ENCODE data around the gene SYT8. TPM values are rescaled to one million over a fixed set of nuclear protein-coding genes. Genes with fewer than 3 reads are reported as not detected.

The SYT8 gene
- total RNA-seq, 1 experiment from 2014 or later, result 1.0 TPM

DNA sequence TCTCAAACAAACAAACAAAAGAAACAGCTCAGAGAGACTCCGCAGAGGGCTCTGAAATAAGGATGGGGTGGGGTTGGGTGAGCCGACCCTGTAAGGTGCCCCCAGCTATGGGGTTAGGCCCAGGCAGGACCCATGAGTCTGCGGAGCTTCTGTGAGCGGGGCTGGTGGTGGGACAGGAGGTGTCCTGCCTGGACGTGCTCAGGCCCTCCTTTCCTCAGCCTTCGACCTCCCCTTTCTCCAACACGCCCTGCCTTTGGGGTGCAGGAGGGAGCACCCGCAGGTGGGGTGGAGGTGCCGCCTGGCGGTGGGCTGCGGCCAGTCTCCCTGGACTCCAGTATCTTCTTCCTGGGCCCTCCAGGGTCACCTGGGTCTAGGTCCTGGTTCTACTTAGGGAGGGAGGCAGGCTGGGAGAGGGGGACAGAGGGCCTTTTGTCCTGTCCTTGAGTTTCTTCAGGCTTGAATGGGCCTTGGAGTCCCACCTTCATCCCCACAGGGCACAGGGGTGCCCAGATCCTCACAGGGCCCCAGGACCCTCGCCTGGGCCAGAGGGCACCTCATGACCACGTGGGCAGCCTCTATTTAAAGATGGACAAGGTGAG lies 44.7 kb downstream of the SYT8 start:
- DNase-seq (ENCODE audit: low read depth, low spot score) (no peak), ATAC-seq (no peak)
- H3K36me3 ChIP-seq (ENCODE audit: control insufficient read depth in 1 of 2, insufficient read depth in 2 of 2, low read length in 2 of 2), result no peaks in the 10 kb centered on the region
- H3K4me2 ChIP-seq (ENCODE audit: low read length), result no peak overlapping the region
- no peaks in the 10 kb centered on the region for H3K9me3 ChIP-seq (ENCODE audit: control insufficient read depth in 1 of 2, insufficient read depth in 1 of 2, low read depth in 1 of 2, low read length in 2 of 2)
- no TSS peak for BruUV-seq (replicated peaks)
- intact Hi-C loops (cut with micrococcal nuclease), result no loop called here
- H3K27ac ChIP-seq (ENCODE audit: low read depth, low read length), result no peak overlapping the region
- H3K9me2 ChIP-seq (ENCODE audit: insufficient read depth), result no peaks in the 10 kb centered on the region
- H3K27me3 ChIP-seq (ENCODE audit: insufficient read depth, low read length), result no peaks in the 10 kb centered on the region
- H3K4me3 ChIP-seq (replicated peaks in 1 of 2; ENCODE audit: low read depth in 1 of 2, low read length in 2 of 2), result no peak overlapping the region
- no peak overlapping the region for H3K9ac ChIP-seq (ENCODE audit: low read length)
- ChIA-PET CTCF (no interaction called here), RAD21 (ENCODE audit: low non-redundant PET in 1 of 2, low total read pairs in 2 of 2, uncharacterized antibody in 2 of 2, unreplicated experiment in 2 of 2) (no interaction called here), POLR2A (no interaction called here)
- H4K20me1 ChIP-seq (ENCODE audit: insufficient read depth), result no peaks in the 10 kb centered on the region
- H2AFZ ChIP-seq (ENCODE audit: low read depth, low read length, poor library complexity, severe bottlenecking), result no peak overlapping the region
- H3K4me1 ChIP-seq (ENCODE audit: control insufficient read depth in 1 of 2, insufficient read depth in 2 of 2, low read length in 2 of 2), result peaks cover 0 to 4% of the 10 kb centered on the region in 2 experiments; a peak in 1 of 4 replicates
- no peaks in the 10 kb centered on the region for H3K79me2 ChIP-seq (ENCODE audit: insufficient read depth, low read length)
- TF ChIP-seq JUND (IDR thresholded peaks at IDR 0.05) (no peak), SIN3A (IDR thresholded peaks at IDR 0.05; ENCODE audit: low read depth) (no peak), YY1 (IDR thresholded peaks at IDR 0.05; ENCODE audit: extremely low read depth, insufficient replicate concordance, low read depth, low read length) (no peak)

DNA sequence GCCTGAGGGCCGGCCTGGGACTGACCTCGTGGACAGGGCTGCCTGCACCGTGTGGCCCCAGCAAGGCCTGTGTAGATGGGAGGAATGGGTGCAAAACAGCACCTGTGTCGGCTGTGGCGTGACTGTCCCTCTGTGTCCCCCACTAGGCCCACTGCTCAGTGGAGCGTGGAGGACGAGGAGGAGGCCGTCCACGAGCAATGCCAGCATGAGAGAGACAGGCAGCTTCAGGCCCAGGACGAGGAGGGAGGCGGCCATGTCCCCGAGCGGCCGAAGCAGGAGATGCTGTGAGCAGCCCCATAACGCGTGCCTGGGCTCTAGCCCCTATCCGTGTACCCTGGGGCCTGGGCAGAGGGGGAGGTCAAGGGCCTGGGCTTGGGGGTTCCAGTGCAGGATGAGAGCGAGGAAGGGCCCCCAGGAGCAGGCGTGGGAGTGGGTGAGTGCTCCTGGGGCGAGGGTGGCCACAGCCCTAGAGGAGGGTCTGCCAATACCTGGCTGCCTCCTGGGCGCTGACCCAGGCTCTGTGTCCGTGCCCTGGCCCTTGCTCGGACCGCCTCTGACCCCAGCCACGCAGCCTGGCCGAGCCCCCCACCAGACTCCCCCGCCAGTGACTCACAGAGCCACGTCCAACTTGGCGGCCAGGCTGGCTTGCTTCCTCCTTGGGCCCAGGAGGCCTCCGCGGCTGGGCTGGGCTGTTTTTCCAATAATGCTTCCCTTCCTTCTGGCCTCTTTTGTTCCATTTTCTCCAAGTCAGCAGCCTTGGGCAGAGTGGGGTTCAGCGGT lies 45.3 kb downstream of the SYT8 start:
- Histone ChIP-seq H3K9me3 (ENCODE audit: control insufficient read depth in 1 of 2, insufficient read depth in 1 of 2, low read depth in 1 of 2, low read length in 2 of 2) (no peaks in the 10 kb centered on the region), H3K9ac (ENCODE audit: low read length) (no peak overlapping the region), H3K9me2 (ENCODE audit: insufficient read depth) (no peaks in the 10 kb centered on the region), H3K4me3 (replicated peaks in 1 of 2; ENCODE audit: low read depth in 1 of 2, low read length in 2 of 2) (no peak overlapping the region), H3K4me1 (ENCODE audit: control insufficient read depth in 1 of 2, insufficient read depth in 2 of 2, low read length in 2 of 2) (peaks cover 0 to 4% of the 10 kb centered on the region in 2 experiments; a peak in 1 of 4 replicates), H3K27ac (ENCODE audit: low read depth, low read length) (no peak overlapping the region), H2AFZ (ENCODE audit: low read depth, low read length, poor library complexity, severe bottlenecking) (no peak overlapping the region), H3K79me2 (ENCODE audit: insufficient read depth, low read length) (no peaks in the 10 kb centered on the region), H4K20me1 (ENCODE audit: insufficient read depth) (no peaks in the 10 kb centered on the region), H3K36me3 (ENCODE audit: control insufficient read depth in 1 of 2, insufficient read depth in 2 of 2, low read length in 2 of 2) (no peaks in the 10 kb centered on the region), H3K27me3 (ENCODE audit: insufficient read depth, low read length) (0 out of 2 replicates have a peak, but pooled peaks cover 2% of the 10 kb centered on the region), H3K4me2 (ENCODE audit: low read length) (no peak overlapping the region)
- DNase-seq (ENCODE audit: low read depth, low spot score) (no peak), ATAC-seq (no peak)
- BruUV-seq (replicated peaks), result no TSS peak
- intact Hi-C loops (cut with micrococcal nuclease), result loop anchor here (5.0 kb wide), 2 partner anchors 37 to 228 kb away; partner anchors contain the start of gene TNNT3
- ChIA-PET CTCF (no interaction called here), RAD21 (ENCODE audit: low non-redundant PET in 1 of 2, low total read pairs in 2 of 2, uncharacterized antibody in 2 of 2, unreplicated experiment in 2 of 2) (no interaction called here), POLR2A (no interaction called here)
- TF ChIP-seq YY1 (IDR thresholded peaks at IDR 0.05; ENCODE audit: extremely low read depth, insufficient replicate concordance, low read depth, low read length), result no peak
- TF ChIP-seq, protein P1, sequence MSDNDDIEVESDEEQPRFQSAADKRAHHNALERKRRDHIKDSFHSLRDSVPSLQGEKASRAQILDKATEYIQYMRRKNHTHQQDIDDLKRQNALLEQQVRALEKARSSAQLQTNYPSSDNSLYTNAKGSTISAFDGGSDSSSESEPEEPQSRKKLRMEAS (IDR thresholded peaks at IDR 0.05), result no peak
- TF ChIP-seq, protein P2, sequence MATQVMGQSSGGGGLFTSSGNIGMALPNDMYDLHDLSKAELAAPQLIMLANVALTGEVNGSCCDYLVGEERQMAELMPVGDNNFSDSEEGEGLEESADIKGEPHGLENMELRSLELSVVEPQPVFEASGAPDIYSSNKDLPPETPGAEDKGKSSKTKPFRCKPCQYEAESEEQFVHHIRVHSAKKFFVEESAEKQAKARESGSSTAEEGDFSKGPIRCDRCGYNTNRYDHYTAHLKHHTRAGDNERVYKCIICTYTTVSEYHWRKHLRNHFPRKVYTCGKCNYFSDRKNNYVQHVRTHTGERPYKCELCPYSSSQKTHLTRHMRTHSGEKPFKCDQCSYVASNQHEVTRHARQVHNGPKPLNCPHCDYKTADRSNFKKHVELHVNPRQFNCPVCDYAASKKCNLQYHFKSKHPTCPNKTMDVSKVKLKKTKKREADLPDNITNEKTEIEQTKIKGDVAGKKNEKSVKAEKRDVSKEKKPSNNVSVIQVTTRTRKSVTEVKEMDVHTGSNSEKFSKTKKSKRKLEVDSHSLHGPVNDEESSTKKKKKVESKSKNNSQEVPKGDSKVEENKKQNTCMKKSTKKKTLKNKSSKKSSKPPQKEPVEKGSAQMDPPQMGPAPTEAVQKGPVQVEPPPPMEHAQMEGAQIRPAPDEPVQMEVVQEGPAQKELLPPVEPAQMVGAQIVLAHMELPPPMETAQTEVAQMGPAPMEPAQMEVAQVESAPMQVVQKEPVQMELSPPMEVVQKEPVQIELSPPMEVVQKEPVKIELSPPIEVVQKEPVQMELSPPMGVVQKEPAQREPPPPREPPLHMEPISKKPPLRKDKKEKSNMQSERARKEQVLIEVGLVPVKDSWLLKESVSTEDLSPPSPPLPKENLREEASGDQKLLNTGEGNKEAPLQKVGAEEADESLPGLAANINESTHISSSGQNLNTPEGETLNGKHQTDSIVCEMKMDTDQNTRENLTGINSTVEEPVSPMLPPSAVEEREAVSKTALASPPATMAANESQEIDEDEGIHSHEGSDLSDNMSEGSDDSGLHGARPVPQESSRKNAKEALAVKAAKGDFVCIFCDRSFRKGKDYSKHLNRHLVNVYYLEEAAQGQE (IDR thresholded peaks at IDR 0.05; ENCODE audit: low read depth), result no peak
- no peak for TF ChIP-seq POLR2AphosphoS5 (IDR thresholded peaks at IDR 0.05; ENCODE audit: low read depth, low read length)
- no peak for TF ChIP-seq FOSL1 (IDR thresholded peaks at IDR 0.05; ENCODE audit: low read depth)
- TF ChIP-seq ELF1 (IDR thresholded peaks at IDR 0.05; ENCODE audit: borderline replicate concordance, low read depth), result no peak
- no peak for TF ChIP-seq EZH2phosphoT487 (IDR thresholded peaks at IDR 0.05; ENCODE audit: borderline replicate concordance)
- TF ChIP-seq CEBPB (IDR thresholded peaks at IDR 0.05; ENCODE audit: low read depth), result no peak
- TF ChIP-seq TCF7L2 (IDR thresholded peaks at IDR 0.05; ENCODE audit: borderline replicate concordance, extremely low read depth, insufficient read depth, insufficient read length), result no peak
- no peak for TF ChIP-seq SP1 (IDR thresholded peaks at IDR 0.05; ENCODE audit: low read depth)
- TF ChIP-seq ZNF274 (IDR thresholded peaks at IDR 0.05; ENCODE audit: low read depth, low read length), result no peak
- TF ChIP-seq CBX3 (IDR thresholded peaks at IDR 0.05; ENCODE audit: low read depth), result no peak
